DMS153 treated with DMSO at 0.1 percent for 48 hours (cell line): ENCODE measurements around the gene MOB3A.
"Not testable (repeated sequence)": the region's sequence is repeated elsewhere in the genome, so short reads cannot be mapped to it uniquely, and the experiment has no call there.

ENCODE experiments used
- DNase-seq: peaks from one replicate; lab custom pipeline; 2025; ENCODE audit not compliant: unreplicated experiment; lab: John Stamatoyannopoulos, UW

Gene MOB3A

DNA sequence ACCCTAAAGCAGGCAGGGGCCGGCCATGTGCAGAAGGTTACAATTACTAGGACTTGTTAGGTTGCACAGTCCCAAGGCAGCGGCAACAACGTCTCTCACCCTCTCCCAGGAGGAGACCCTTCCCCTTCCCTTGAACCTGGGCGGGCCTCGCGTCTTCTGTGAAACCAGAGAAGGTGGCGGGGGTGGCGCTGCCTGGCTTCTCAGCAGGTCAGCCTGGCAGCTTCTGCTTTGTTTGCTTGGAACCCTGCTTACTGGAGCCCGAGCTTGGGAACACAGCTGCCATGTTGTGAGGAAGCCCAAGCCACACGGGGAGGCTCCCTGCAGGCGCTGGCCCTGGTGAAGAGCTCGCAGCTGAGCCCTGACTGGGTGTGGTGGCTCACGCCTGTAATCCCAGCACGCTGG, 60.5 kb downstream of the MOB3A start:
- no peak for DNase-seq

DNA sequence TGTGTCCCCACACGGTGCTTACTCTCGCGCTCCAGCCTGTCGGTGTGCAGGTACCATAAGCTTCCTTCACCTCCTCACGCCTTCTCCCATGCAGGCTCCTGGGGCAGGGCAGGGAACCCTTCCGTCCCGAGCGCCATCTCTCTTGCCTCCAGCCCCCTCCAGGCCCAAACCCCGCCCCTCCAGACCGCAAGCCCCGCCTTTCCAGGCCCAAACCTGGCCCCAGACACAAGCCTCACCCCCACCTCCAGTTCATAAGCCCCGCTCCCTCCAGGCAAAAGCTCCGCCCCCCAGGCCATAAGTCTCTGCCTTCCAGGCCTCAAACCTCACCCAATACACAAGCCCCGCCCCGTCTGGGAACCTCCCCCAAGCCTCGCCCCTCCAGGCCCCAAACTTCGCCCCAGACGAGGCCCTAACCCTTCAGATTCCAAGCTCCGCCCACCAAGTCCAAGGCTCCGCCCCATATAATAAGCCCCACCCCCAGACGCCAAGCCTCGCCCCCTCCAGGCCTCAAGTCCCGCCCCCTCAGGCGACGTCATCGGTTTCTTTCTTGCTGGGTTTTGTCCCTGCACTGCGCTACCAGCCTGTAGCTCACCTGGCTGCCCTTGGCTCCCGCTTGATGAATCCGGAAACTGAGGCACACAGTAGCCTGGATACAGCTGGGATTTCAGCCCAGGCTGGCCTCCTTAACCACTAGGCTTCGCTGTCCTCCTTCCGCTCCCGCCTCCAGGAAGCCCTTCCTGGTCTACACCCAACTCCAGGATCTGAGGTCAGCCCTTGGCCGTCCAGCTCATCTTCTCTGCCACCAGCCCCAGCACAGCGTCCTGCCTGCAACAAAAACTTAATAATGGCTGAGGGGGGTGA, 61.2 kb downstream of the MOB3A start:
- DNase-seq, result no peak

DNA sequence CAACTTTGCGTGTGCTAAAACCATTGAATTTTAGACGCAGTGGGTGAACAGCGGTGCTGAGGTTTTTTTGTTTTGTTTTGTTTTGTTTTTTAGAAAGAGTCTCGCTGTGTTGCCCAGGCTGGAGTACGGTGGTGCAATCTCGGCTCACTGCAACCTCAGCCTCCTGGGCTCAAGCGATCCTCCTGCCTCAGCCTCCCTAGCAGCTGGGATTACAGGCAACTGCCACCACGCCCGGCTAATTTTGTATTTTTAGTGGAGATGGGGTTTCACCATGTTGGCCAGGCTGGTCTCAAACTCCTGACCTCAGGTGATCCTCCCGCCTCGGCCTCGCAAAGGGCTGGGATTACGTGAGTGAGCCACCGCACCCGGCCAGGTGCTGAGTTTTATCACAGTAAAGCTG, 61.9 kb downstream of the MOB3A start:
- DNase-seq, result not testable (repeated sequence)

- no peak for DNase-seq
Measured at GRCh38 chr19:2033825-2034159, 62.3 kb downstream of the MOB3A start.

DNA sequence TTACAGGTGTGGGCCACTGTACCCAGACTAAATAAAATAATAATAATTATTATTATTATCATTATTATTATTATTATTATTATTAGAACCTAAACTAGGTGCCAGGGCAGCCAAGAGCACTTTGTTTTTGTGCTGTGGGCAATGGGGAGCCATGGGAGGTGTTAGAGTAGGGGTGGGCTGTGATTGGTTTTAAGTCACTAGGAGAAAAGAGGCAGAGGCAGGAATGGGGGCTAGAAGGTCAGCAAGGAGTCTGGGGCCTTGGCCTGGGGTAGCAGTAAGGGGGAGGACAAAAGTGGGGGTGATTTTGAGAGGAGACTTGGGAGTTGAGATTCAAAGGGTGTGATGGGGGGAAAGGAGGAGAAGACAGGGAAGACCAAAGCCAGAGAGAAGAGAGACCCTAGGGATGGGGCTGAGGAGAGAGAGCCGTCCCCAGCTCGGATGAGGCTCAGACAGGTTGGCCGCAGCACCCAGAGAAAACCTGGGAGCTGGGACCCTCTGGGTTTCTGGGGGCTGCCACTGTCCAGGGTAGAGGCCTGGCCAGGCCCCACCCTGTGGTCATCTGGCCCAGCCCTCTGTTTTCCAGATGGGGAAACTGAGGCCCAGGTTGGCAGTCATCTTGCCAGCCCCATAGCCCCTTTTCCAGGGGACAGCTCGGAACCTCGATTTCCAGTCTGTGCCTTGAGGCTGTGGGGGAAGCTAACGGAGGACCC, 62.9 kb downstream of the MOB3A start:
- DNase-seq, result no peak

DNA sequence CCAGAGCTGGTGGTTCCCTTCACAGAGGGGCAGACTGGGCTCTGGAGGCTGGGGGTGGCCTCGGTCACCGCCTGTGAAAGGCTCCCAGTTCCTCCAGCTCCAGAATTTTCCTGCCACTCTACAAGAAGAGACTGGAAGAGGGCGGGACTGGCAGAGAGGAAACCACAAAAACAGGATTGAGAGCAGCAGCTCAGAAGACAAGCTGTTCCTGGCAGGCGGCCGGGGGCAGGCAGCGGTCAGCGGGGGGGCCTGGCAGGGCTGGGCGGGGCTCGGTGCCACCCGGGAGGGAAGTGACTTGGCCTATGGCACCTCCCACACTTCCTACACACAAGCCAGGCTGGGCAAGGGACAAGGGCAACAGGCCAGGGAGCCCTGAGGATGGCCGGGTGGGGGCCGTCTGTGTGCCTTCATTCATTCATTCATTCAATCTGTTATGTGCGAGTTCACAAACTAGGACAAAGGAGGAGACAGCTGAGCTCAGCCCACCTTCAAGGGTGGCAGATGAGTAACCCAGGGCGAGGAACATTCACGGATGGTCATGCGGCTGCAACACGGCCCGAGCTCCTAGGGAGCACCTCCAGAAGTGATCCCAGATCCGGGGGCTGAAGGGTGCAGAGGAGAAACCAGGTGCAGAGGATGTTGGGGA, 63.7 kb downstream of the MOB3A start:
- peak; percentile 31 for DNase-seq

GRCh38 chr19:2027361-2027760, 68.8 kb downstream of the MOB3A start:
- DNase-seq, result no peak

GRCh38 chr19:2026770-2027169, 69.4 kb downstream of the MOB3A start:
- no peak for DNase-seq

DNA sequence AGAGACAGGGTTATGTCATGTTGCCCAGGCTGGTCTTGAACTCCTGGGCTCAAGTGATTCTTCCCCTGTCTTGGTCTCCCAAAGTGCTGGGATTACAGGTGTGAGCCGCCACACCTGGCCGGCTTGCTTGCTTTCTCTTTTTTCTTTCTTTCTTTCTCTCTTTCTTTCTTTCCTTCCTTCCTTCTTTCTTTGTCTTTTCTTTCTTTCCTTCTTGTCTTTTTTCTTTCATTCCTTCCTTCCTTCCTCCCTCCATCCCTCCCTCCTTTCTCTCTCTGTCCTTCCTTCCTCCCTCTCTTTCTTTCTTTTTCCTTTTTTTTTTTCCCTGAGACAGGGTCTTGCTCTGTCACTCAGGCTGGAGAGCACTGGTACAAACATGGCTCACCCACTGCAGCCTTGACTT, 73.8 kb downstream of the MOB3A start:
- no peak for DNase-seq

DNA sequence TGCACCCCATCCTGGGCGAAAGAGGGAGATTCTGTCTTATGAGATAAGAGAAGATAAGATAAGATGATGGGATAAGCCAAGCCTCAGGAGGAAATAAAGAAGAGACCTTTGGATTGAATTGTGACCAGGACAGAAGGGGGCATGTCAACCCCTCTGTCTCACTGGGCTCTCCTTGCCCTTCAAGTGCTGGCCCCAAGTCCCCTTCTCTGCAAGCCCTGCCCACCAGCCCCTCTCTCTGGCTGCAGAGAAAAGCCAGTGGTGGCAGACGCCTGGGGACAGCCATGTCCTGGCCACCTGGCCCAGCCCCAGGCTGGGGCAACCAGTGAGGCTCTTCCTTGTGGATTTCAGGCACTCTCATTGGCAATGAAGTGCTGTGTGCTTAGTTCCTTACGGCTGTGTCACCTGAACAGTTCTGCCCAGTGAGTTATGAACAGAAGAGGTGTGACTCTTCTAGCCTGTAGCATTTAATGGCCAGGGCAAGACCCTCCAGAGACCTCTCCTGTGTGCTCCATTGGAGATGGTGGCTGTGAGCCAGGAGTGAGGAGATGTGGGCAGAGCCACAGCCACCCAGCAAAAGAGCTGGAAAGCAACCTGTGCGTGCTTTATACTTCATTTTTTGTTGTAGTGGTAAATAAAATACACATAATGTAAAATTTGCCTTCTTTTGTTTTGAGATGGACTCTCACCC, 74.5 kb downstream of the MOB3A start:
- DNase-seq, result no peak
